ENCODE results near the gene BHLHE41.

- TF ChIP-seq CTCF (IDR thresholded peaks at IDR 0.05), result peak in 1 of 12 donors; percentile 21
- no peak for TF ChIP-seq POLR2A (IDR thresholded peaks at IDR 0.05)
These were observed 2.7 kb downstream of the BHLHE41 start for GRCh38 chr12:26122061-26122680.
